ENCODE measurements around the gene B4GAT1.

GRCh38 chr11:66317723-66318599 is 29.5 kb downstream of the B4GAT1 start:
- TF ChIP-seq SP1 (IDR thresholded peaks at IDR 0.05; ENCODE audit: low read depth) (no peak), EZH2phosphoT487 (IDR thresholded peaks at IDR 0.05; ENCODE audit: borderline replicate concordance) (no peak), CEBPB (IDR thresholded peaks at IDR 0.05; ENCODE audit: low read depth) (no peak)
